Activated CD4-positive, alpha-beta T cell treated with anti-CD3 and anti-CD28 coated beads, Interleukin-2, amount 50 U/mL, for 16 hours (primary cell): Measurements from ENCODE around the gene ZNF501.
A peak's percentile ranks its signal among the peaks of the same experiment; 100 is the strongest.

Source experiments
- DNase-seq: peaks from one replicate; pipeline ENCODE4 v3.0.0-alpha.2; 2020

The ZNF501 gene

DNA sequence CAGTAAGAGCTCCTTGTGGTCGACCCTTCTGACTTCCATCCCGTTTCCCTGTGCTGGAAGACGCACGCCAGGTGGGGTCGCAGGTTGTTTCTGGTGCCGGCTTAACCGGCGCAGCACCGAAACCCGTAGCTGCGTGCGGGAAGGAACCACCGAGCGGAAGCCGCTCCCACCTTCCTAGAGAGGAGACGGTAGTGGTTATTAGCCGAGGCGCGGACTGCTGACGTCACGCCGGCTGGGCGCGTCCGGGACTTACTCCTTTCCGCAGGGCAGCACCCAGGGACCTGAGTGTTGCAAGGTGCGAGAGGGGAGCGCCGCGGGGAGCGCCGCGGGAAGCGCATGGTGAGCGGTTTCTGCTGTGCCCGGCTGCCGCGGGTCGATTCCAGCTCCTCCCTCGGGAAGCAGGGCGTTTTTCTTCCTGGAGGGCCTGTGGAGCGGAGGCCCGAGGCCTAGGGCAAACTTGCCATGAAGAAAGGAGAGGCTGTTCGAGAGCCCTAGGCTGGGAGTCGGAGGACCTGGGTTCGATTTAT lies at the start of gene ZNF501:
TSS of gene ZNF501 (plus strand) at position 252 of the 527 bp plus-strand sequence. CDS start 4,787 bp downstream, outside the sequence.
- peak; percentile 68 for DNase-seq

DNA sequence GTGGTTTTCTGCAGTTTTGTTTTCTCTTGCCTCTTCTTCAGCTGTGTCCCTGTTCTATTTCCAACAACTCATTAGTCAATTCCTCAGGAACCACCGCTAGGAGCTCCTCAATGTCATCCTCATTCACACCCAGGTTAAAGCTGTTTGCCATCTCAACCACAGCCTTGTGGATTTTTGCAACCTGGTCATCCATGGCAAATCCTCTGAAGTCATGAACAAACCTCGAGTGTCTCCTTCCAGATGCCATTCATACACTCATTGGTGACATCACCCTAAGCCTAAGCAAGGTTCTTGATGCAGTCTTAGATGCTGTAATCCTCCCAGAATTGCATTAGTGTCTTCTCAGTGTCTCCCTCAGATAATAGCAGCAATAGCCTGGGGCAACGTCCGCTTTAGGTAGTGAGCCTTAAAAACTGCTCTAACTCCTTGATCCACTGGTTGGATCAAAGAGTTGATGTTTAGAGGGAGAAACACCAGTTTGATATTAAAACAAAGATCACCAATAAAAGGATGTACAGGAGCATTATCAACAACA lies 48.4 kb upstream of the ZNF501 start:
- DNase-seq, result no peak

DNA sequence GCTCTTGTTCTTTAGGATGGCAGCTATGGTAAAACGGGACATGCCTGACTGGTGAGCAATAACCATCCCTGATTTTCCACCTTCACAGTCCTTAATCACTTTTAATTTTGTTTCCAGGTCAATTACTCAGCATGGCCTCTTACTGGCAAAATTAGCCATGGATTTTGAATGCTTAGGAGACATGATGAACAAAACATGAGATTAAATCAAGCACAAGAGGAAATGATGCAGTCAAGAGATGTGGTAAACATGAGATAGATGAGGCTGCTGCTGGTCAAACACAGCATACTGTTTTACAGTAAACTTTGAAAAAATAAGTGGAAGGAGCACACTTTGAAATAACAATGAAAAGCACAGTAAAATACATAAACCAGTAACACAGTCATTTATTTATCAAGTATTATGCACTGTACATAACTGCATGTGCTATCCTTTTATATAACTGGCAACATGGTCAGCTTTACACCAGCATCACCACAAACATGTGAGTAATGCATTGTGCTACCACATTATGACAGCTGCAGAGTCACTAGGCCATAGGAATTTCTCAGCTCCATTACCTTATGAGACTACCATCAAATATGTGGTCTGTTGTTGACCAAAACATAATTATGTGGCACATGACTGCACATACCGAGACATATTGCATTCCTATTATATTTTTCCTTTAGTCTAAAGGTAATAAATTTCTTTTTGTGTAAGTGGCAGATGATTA lies 47.1 kb upstream of the ZNF501 start:
- no peak for DNase-seq

- no peak for DNase-seq
Measured at GRCh38 chr3:44685128-44685800, 44.2 kb upstream of the ZNF501 start.

DNA sequence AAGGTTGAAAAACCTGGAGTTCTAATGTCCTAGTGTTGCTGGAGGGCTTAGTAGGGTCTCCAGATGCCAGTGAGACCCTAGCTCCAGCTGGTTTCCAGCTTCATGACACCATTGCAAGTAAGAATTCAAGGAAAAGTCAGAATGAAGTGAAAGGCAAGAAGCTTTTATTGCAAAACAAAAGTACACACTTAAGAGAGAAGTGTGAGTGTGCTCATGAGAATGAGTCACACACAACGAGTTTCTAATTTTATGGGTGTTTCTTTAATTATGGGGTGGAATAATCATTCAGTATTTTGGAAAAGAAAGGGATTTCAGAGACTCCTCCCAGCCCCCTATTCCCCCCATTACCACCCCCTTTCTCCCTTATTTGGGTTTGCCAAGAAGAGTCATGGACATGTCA lies 41.5 kb upstream of the ZNF501 start:
- DNase-seq, result no peak

- DNase-seq, result peak; percentile 34
Measured at GRCh38 chr3:44712455-44713075, 16.9 kb upstream of the ZNF501 start, which contains the start of gene ZNF502. ZNF502 (plus strand) TSS chr3:44712660; CDS start chr3:44720262, 7,602 bp downstream.

- no peak for DNase-seq
Measured at GRCh38 chr3:44721231-44722102, 8.0 kb upstream of the ZNF501 start.

DNA sequence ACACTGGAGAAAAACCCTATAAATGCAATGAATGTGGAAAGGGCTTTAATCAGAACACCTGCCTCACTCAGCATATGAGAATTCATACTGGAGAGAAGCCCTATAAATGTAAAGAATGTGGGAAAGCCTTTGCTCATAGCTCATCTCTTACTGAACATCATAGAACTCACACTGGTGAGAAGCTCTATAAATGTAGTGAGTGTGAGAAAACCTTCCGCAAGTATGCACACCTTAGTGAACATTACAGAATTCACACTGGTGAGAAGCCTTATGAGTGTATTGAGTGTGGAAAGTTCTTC lies 7.4 kb upstream of the ZNF501 start:
- DNase-seq, result no peak

DNA sequence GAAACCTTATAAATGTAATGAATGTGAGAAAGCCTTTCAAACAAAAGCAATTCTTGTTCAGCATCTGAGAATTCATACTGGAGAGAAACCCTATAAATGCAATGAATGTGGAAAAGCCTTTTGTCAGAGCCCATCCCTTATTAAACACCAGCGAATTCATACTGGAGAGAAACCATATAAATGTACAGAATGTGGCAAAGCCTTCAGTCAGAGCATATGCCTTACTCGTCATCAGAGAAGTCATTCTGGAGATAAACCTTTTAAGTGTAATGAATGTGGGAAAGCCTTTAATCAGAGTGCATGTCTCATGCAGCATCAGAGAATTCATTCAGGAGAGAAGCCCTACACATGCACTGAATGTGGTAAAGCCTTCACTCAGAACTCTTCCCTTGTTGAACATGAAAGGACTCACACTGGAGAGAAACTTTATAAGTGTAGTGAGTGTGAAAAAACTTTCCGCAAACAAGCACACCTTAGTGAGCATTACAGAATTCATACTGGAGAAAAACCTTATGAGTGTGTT lies 5.3 kb downstream of the ZNF501 start:
- no peak for DNase-seq

- DNase-seq, result no peak
Measured at GRCh38 chr3:44761101-44761423, 31.6 kb downstream of the ZNF501 start.

DNA sequence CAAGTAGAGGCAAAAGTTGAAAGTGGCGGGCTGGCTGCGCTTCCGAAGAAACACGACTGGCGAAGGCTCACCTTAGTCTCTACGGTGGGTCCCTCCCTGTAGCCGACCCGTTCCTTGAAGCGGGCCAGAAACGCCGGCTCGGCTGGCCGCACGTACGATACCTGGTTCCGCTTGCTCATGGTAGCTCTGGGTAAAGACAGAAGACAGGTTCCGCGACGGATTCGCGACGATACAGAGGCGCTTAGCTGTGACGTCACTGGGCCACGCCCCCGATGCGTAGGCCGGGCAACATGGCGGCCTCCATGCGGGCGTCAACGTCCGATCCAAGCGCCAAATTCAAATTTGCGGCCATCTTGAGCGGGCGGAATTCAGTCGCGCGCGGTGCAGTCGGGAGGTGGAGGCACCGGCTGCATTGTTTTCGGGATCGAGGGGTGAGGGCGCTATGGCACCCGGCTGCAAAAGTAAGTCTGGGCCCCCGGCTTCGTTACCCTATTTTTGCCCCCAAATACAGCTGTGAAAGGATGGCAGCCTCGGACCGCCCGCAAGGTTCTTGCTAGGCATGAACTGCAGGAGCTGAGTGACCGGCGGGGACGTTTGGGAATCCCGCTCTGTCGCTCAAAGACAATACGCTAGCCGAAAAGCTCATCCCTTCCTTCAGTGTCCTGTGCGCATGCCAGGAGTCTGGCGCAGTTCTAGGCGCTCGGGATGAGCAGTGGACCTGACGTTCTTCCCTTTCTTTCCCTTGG lies 32.2 kb downstream of the ZNF501 start, which contains the start of the genes KIAA1143 and KIF15:
TSS of gene KIAA1143 (minus strand) at position 196 of the 746 bp plus-strand sequence. CDS start at position 179, 17 bp downstream.
TSS of gene KIF15 (plus strand) at position 371 of the 746 bp plus-strand sequence. CDS start at position 443, 72 bp downstream.
- peak; percentile 97 for DNase-seq

- DNase-seq, result peak; percentile 10
Measured at GRCh38 chr3:44762170-44762677, 32.8 kb downstream of the ZNF501 start.

- no peak for DNase-seq
Measured at GRCh38 chr3:44762690-44763089, 33.3 kb downstream of the ZNF501 start.

- no peak for DNase-seq
Measured at GRCh38 chr3:44764248-44764647, 34.8 kb downstream of the ZNF501 start.

DNA sequence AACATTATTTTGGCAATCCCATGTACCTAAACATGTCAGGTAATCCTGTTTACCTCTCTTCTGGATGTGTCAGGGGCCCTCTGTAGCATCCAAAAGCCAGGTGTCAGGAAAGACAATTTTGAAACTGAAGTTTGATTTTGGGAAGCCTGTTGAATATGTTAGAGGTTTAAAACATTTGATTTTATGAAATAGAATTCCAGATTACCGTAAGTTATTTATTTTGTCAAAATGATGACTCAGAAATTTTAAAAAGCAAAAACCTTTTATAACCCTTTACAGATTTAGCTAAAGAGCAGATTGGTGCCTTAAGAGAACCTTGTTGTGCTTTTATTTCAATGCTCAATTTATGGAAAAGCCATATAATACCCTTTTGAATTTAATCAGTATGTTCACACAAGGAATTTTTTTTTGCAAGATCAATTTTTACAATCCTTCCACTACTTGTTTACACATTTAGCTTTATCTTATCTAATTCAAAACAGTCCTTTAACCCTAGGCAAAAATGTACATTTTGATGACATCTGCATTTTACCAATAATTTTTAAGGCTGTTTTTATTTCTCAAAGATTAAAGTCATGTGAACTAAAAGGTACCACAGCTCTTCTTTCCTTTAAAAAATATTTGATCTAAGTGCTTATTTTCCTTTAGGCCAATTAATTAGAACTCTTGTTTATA lies 42.1 kb downstream of the ZNF501 start:
- DNase-seq, result no peak

- no peak for DNase-seq
Measured at GRCh38 chr3:44772099-44772442, 42.6 kb downstream of the ZNF501 start.

DNA sequence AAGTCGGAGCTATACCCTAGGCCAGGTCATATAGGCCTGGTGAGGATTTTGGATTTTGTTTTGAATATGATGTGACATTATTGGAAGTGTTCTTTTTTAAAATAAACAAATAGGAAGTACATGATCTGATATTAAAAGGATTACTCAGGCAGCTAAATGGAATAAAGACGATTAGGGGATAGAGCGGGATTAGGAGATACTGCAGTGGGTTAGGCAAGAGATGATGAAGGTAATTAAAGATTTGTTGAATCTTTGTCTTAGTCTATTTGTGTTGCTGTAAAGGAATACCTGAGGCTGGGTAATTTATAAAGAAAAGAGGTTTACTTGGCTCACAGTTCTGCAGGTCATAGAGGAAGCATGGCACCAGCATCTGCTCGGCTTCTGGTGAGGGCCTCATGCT lies 53.5 kb downstream of the ZNF501 start:
- DNase-seq, result no peak
